Mesodermal cell (in vitro differentiated cells): ENCODE measurements around the gene LARP4B.

Experiments
- H3K27ac ChIP-seq: 2 replicates; pipeline ENCODE4 v1.7.0; 2013; ENCODE audit warnings: mild to moderate bottlenecking, low read depth, low read length, moderate library complexity; ENCODE audit not compliant: severe bottlenecking
- H3K36me3 ChIP-seq: 2 replicates; pipeline ENCODE4 v1.7.1; 2013; ENCODE audit warnings: mild to moderate bottlenecking, low read length, moderate library complexity; ENCODE audit not compliant: control insufficient read depth, insufficient read depth
- H3K4me1 ChIP-seq: one replicate; pipeline ENCODE4 v1.7.1; 2013; ENCODE audit warnings: mild to moderate bottlenecking, low read length; ENCODE audit not compliant: insufficient read depth, control insufficient read depth, poor library complexity, severe bottlenecking
- H3K4me3 ChIP-seq: 2 replicates; pipeline ENCODE4 v1.7.0; 2013; ENCODE audit warnings: low read length, control low read depth, mild to moderate bottlenecking; ENCODE audit not compliant: insufficient read depth, poor library complexity, severe bottlenecking; ENCODE audit errors: extremely low read depth
- H3K9me3 ChIP-seq: 2 replicates; pipeline ENCODE4 v1.7.1; 2013; ENCODE audit warnings: mild to moderate bottlenecking, low read length, moderate library complexity; ENCODE audit not compliant: control insufficient read depth
- WGBS, 2 experiments: methylation state at CpG; one replicate each; pipeline ENCODE4 v1.1.5; 2013; ENCODE audit warnings: missing lambda C conversion rate in 2 of 2; ENCODE audit not compliant: insufficient coverage in 2 of 2; 5-methylcytosine and 5-hydroxymethylcytosine counted together

LARP4B gene

GRCh38 chr10:850093-850492 lies 81.4 kb downstream of the LARP4B start:
- no CpG with 5 or more reads among the region's 2 CpGs for WGBS, 2 experiments
- H3K27ac ChIP-seq, result no peak overlapping the region
- H3K4me1 ChIP-seq, result peaks cover 16% of the 10 kb centered on the region
- H3K9me3 ChIP-seq, result peaks cover 13% of the 10 kb centered on the region
- no peak overlapping the region for H3K4me3 ChIP-seq
- H3K36me3 ChIP-seq, result peaks cover 69% of the 10 kb centered on the region

- Histone ChIP-seq H3K36me3 (peaks cover 63% of the 10 kb centered on the region), H3K4me3 (no peak overlapping the region), H3K27ac (no peak overlapping the region), H3K4me1 (peaks cover 25% of the 10 kb centered on the region), H3K9me3 (peaks cover 13% of the 10 kb centered on the region)
- WGBS, 2 experiments, result 77 to 98% methylated on average over 3 to 5 of the region's 7 CpGs
These were observed 83.6 kb downstream of the LARP4B start for GRCh38 chr10:847868-848267.

GRCh38 chr10:846126-846685 lies 85.3 kb downstream of the LARP4B start:
- peaks cover 25% of the 10 kb centered on the region for H3K4me1 ChIP-seq
- 96 to 98% methylated on average over 3 to 5 of the region's 7 CpGs for WGBS, 2 experiments
- no peak overlapping the region for H3K27ac ChIP-seq
- peaks cover 3% of the 10 kb centered on the region for H3K9me3 ChIP-seq
- peaks cover 66% of the 10 kb centered on the region for H3K36me3 ChIP-seq
- H3K4me3 ChIP-seq, result no peak overlapping the region

- peaks cover 3% of the 10 kb centered on the region for H3K9me3 ChIP-seq
- H3K27ac ChIP-seq, result no peak overlapping the region
- 83 to 100% methylated on average over 1 of the region's 3 CpGs for WGBS, 2 experiments
- no peak overlapping the region for H3K4me3 ChIP-seq
- peaks cover 25% of the 10 kb centered on the region for H3K4me1 ChIP-seq
- peaks cover 66% of the 10 kb centered on the region for H3K36me3 ChIP-seq
These were observed 86.0 kb downstream of the LARP4B start for GRCh38 chr10:845526-845925.

- 92 to 100% methylated on average over 2 to 6 of the region's 8 CpGs for WGBS, 2 experiments
- Histone ChIP-seq H3K4me3 (no peak overlapping the region), H3K9me3 (no peaks in the 10 kb centered on the region), H3K4me1 (peaks cover 25% of the 10 kb centered on the region), H3K36me3 (peaks cover 68% of the 10 kb centered on the region), H3K27ac (no peak overlapping the region)
These were observed 87.0 kb downstream of the LARP4B start for GRCh38 chr10:844552-844951.

GRCh38 chr10:843703-844102 lies 87.8 kb downstream of the LARP4B start:
- Histone ChIP-seq H3K27ac (no peak overlapping the region), H3K4me3 (no peak overlapping the region), H3K4me1 (peaks cover 25% of the 10 kb centered on the region), H3K9me3 (no peaks in the 10 kb centered on the region), H3K36me3 (peaks cover 72% of the 10 kb centered on the region)
- 94 to 100% methylated on average over 1 of the region's 1 CpG for WGBS, 2 experiments

GRCh38 chr10:842795-843194 lies 88.7 kb downstream of the LARP4B start:
- 100% methylated on average over 1 to 2 of the region's 6 CpGs for WGBS, 2 experiments
- H3K9me3 ChIP-seq, result no peaks in the 10 kb centered on the region
- peaks cover 76% of the 10 kb centered on the region for H3K36me3 ChIP-seq
- H3K4me3 ChIP-seq, result no peak overlapping the region
- H3K4me1 ChIP-seq, result peaks cover 25% of the 10 kb centered on the region
- no peak overlapping the region for H3K27ac ChIP-seq

- Histone ChIP-seq H3K27ac (no peak overlapping the region), H3K4me1 (peaks cover 24% of the 10 kb centered on the region), H3K36me3 (peaks cover 76% of the 10 kb centered on the region), H3K4me3 (no peak overlapping the region), H3K9me3 (no peaks in the 10 kb centered on the region)
- 86 to 100% methylated on average over 3 to 4 of the region's 5 CpGs for WGBS, 2 experiments
These were observed 90.0 kb downstream of the LARP4B start for GRCh38 chr10:841535-841934.

- Histone ChIP-seq H3K4me3 (no peak overlapping the region), H3K9me3 (no peaks in the 10 kb centered on the region), H3K36me3 (peaks cover 94% of the 10 kb centered on the region), H3K4me1 (peaks cover 6% of the 10 kb centered on the region), H3K27ac (no peak overlapping the region)
- 93 to 98% methylated on average over 6 of the region's 9 CpGs for WGBS, 2 experiments
These were observed 91.8 kb downstream of the LARP4B start for GRCh38 chr10:839550-840205.

- 96 to 97% methylated on average over 6 to 7 of the region's 7 CpGs for WGBS, 2 experiments
- no peak overlapping the region for H3K4me3 ChIP-seq
- no peaks in the 10 kb centered on the region for H3K4me1 ChIP-seq
- no peaks in the 10 kb centered on the region for H3K9me3 ChIP-seq
- H3K27ac ChIP-seq, result no peak overlapping the region
- H3K36me3 ChIP-seq, result peaks cover 90% of the 10 kb centered on the region
These were observed 94.7 kb downstream of the LARP4B start for GRCh38 chr10:836782-837181.

- 92 to 100% methylated on average over 4 to 5 of the region's 5 CpGs for WGBS, 2 experiments
- Histone ChIP-seq H3K36me3 (peaks cover 88% of the 10 kb centered on the region), H3K9me3 (no peaks in the 10 kb centered on the region)
These were observed 97.0 kb downstream of the LARP4B start for GRCh38 chr10:834493-834892.

More at GRCh38 chr10:834493-834892, 97.0 kb downstream of the LARP4B start:
- no peak overlapping the region for H3K27ac ChIP-seq
- H3K4me1 ChIP-seq, result no peaks in the 10 kb centered on the region
- no peak overlapping the region for H3K4me3 ChIP-seq
